ELF-1 (cell line): ENCODE results near the gene ZBTB7C.
A peak's percentile ranks its signal among the peaks of the same experiment; 100 is the strongest.

Experiments used
- DNase-seq: peaks from one replicate; pipeline ENCODE4 v3.0.0-alpha.2; 2016; ENCODE audit warnings: low read depth, low spot score

Gene ZBTB7C

GRCh38 chr18:48326901-48327675, 82.1 kb downstream of the ZBTB7C start:
- DNase-seq, result no peak

- DNase-seq, result no peak
Measured at GRCh38 chr18:48325115-48325665, 84.0 kb downstream of the ZBTB7C start.

GRCh38 chr18:48324651-48325050, 84.5 kb downstream of the ZBTB7C start:
- DNase-seq, result no peak

- no peak for DNase-seq
Measured at GRCh38 chr18:48323151-48323550, 86.0 kb downstream of the ZBTB7C start.

- no peak for DNase-seq
Measured at GRCh38 chr18:48321536-48321935, 87.6 kb downstream of the ZBTB7C start.

- no peak for DNase-seq
Measured at GRCh38 chr18:48321121-48321520, 88.1 kb downstream of the ZBTB7C start.

GRCh38 chr18:48320639-48320945, 88.6 kb downstream of the ZBTB7C start:
- DNase-seq, result no peak

GRCh38 chr18:48319801-48320638, 89.2 kb downstream of the ZBTB7C start:
- DNase-seq, result no peak

GRCh38 chr18:48318436-48318835, 90.7 kb downstream of the ZBTB7C start:
- DNase-seq, result no peak

- no peak for DNase-seq
Measured at GRCh38 chr18:48317781-48318381, 91.3 kb downstream of the ZBTB7C start.

GRCh38 chr18:48316177-48316576, 93.0 kb downstream of the ZBTB7C start:
- DNase-seq, result no peak

GRCh38 chr18:48314690-48315089, 94.5 kb downstream of the ZBTB7C start:
- DNase-seq, result no peak

GRCh38 chr18:48313792-48314191, 95.4 kb downstream of the ZBTB7C start:
- DNase-seq, result no peak

GRCh38 chr18:48312066-48312465, 97.1 kb downstream of the ZBTB7C start:
- DNase-seq, result no peak

GRCh38 chr18:48310999-48311398, 98.2 kb downstream of the ZBTB7C start:
- no peak for DNase-seq

GRCh38 chr18:48310353-48310752, 98.8 kb downstream of the ZBTB7C start:
- no peak for DNase-seq

GRCh38 chr18:48308755-48309575, 100.2 kb downstream of the ZBTB7C start:
- DNase-seq, result no peak

- peak; percentile 57 for DNase-seq
Measured at GRCh38 chr18:48308027-48308635, 101.1 kb downstream of the ZBTB7C start.

GRCh38 chr18:48306838-48307237, 102.3 kb downstream of the ZBTB7C start:
- DNase-seq, result peak; percentile 40

- peak; percentile 72 for DNase-seq
Measured at GRCh38 chr18:48304906-48305693, 104.1 kb downstream of the ZBTB7C start.
